HEK293T (cell line): Measurements from ENCODE around the gene TMEM11.
A peak's percentile ranks its signal among the peaks of the same experiment; 100 is the strongest.

Experiments used
- CTCF ChIA-PET: fragments of 350-600 bp; formaldehyde crosslinking; extraction: SDS; loops from one replicate; lab custom pipeline; 2021; ENCODE audit warnings: antibody characterized with exemption, inconsistent platforms; lab: Yijun Ruan, JAX
- POLR2A ChIA-PET: fragments of 350-600 bp; formaldehyde crosslinking; extraction: SDS; loops from one replicate; lab custom pipeline; 2020; ENCODE audit warnings: antibody characterized with exemption, inconsistent platforms; lab: Yijun Ruan, JAX
- DNase-seq: peaks from one replicate; pipeline ENCODE4 v3.0.0; 2012; ENCODE audit warnings: mixed read lengths; ENCODE audit errors: extremely low spot score
- ARNT ChIP-seq: fragments of 450-650 bp; IDR thresholded peaks from 2 replicates; pipeline ENCODE4 v1.6.1; 2017; ENCODE audit warnings: mild to moderate bottlenecking
- BHLHE40 ChIP-seq: fragments of 450-650 bp; IDR thresholded peaks from 2 replicates; pipeline ENCODE4 v1.6.1; 2016; ENCODE audit warnings: mild to moderate bottlenecking, moderate library complexity, borderline replicate concordance
- CTBP1 ChIP-seq: fragments of 450-650 bp; IDR thresholded peaks from 2 replicates; pipeline ENCODE4 v1.6.1; 2016; ENCODE audit warnings: borderline replicate concordance
- ELF4 ChIP-seq: fragments of 450-650 bp; IDR thresholded peaks from 2 replicates; pipeline ENCODE4 v1.6.1; 2017; ENCODE audit warnings: antibody characterized with exemption
- FOXA1 ChIP-seq: fragments of 450-650 bp; IDR thresholded peaks from 2 replicates; pipeline ENCODE4 v1.6.1; 2016; ENCODE audit warnings: mild to moderate bottlenecking
- FOXK2 ChIP-seq: fragments of 450-650 bp; IDR thresholded peaks from 2 replicates; pipeline ENCODE4 v1.6.1; 2016; ENCODE audit warnings: mild to moderate bottlenecking
- FOXM1 ChIP-seq: fragments of 450-650 bp; IDR thresholded peaks from 2 replicates; pipeline ENCODE4 v1.6.1; 2017; ENCODE audit warnings: mild to moderate bottlenecking, borderline replicate concordance
- HDGF ChIP-seq: fragments of 450-650 bp; IDR thresholded peaks from 2 replicates; pipeline ENCODE4 v1.6.1; 2017; ENCODE audit warnings: antibody characterized with exemption, borderline replicate concordance
- L3MBTL2 ChIP-seq: fragments of 450-650 bp; conservative IDR thresholded peaks from 2 replicates; pipeline ENCODE4 v1.6.1; 2016; ENCODE audit warnings: mild to moderate bottlenecking
- LEF1 ChIP-seq: fragments of 450-650 bp; IDR thresholded peaks from 2 replicates; pipeline ENCODE4 v1.6.1; 2017; ENCODE audit warnings: mild to moderate bottlenecking, borderline replicate concordance
- NFRKB ChIP-seq: fragments of 450-650 bp; IDR thresholded peaks from 2 replicates; pipeline ENCODE4 v1.6.1; 2016; ENCODE audit warnings: mild to moderate bottlenecking, moderate library complexity
- PKNOX1 ChIP-seq: fragments of 450-650 bp; IDR thresholded peaks from 2 replicates; pipeline ENCODE4 v1.6.1; 2016
- SP1 ChIP-seq: fragments of 450-650 bp; IDR thresholded peaks from 2 replicates; pipeline ENCODE4 v1.6.1; 2017
- SUZ12 ChIP-seq: fragments of 450-650 bp; IDR thresholded peaks from 2 replicates; pipeline ENCODE4 v1.6.1; 2016; ENCODE audit warnings: mild to moderate bottlenecking
- TARDBP ChIP-seq: fragments of 450-650 bp; IDR thresholded peaks from 2 replicates; pipeline ENCODE4 v1.6.1; 2016
- ZNF384 ChIP-seq: fragments of 450-650 bp; IDR thresholded peaks from 2 replicates; pipeline ENCODE4 v1.6.1; 2016

Gene TMEM11

GRCh38 chr17:21253646-21254441 lies 39.9 kb upstream of the TMEM11 start:
- POLR2A ChIA-PET: interaction anchor here (1.0 kb wide), 1 partner anchor 25 kb away, joined by 3 read pairs; no protein-coding TSS in a partner anchor
- TF ChIP-seq ARNT (no peak), TARDBP (no peak), PKNOX1 (no peak), LEF1 (no peak), BHLHE40 (no peak), CTBP1 (no peak), FOXA1 (no peak), NFRKB (no peak), HDGF (no peak), SP1 (no peak), FOXK2 (no peak), ZNF384 (no peak), SUZ12 (no peak)
- DNase-seq: no peak
- CTCF ChIA-PET: interaction anchor here (1.4 kb wide), 1 partner anchor 14 kb away, joined by 6 read pairs; no protein-coding TSS in a partner anchor

- POLR2A ChIA-PET: interaction anchor here (1.0 to 1.2 kb wide), 2 partner anchors 23 to 26 kb away, joined by 3 read pairs; no protein-coding TSS in a partner anchor
- TF ChIP-seq PKNOX1 (no peak), FOXM1 (peak; percentile 64; the same call in 1 of the 2 replicates)
- CTCF ChIA-PET: no interaction called here
- DNase-seq: peak; percentile 87
Observed at GRCh38 chr17:21252796-21253645, 39.1 kb upstream of the TMEM11 start, which contains the start of gene NATD1. TSS of gene NATD1 (minus strand) at chr17:21253410. CDS start at chr17:21253264, 146 bp downstream.

DNA sequence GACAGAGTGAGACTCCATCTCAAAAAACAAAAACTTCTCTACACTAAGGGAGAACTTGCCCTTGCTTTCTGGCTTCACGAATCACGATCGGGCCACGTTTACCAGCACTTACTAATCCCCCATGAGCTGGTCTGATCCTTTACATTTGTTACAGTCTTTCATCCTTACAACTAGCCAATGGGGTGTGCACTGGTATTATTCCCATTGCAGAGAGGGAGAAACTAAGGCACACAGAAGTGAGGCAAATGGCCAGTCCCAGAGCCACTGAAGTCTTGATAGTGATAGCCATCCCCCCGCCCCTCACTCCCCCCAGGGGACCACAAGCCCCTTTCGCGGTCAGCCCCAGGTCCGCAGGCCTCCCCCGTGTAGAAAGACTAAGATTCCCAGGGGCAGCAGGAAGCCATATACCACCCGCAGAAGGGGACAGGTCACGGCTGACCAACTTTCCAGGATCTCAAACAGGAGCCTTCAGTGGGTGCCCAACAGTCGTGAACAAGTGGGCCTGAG lies 38.4 kb upstream of the TMEM11 start:
- DNase-seq: no peak
- ChIA-PET POLR2A (interaction anchor here (1.2 kb wide), 1 partner anchor 23 kb away, joined by 3 read pairs; no protein-coding TSS in a partner anchor), CTCF (no interaction called here)
- TF ChIP-seq PKNOX1 (no peak), L3MBTL2 (no peak), CTBP1 (no peak), ARNT (no peak), SUZ12 (no peak), ELF4 (no peak), ZNF384 (no peak), NFRKB (no peak), FOXK2 (no peak), SP1 (no peak)

DNA sequence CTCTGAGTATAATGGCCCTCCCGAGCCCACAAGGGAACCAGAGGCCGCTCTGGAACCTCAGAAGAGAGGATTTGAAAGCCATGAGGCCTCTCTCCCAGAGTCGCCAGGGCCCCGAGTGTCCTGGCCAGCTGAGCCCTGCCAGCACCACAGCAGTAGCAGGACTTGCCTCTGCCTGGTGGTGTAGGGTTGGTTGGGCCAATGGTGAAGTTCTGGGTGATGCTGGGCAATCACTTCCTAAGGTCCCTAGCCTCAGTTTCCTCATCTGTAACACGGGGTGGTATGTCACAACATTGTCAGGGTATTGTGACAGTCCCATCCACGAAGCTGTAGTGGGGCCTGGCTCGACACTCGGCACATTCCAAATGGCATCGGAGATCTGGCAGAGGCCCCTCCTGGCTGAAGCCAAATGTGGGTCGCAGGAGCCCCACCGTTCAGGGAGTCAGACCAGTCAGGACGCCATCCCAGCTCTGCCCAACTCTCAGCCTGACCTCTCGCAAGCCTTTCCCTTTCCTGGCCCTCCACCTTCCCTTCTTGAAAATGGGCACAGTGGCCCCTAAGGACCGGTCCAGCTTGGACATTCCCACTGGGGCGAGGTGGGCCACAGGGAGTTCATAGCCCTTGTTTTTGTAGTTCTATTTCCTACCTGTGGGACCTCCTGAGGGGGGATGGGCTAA lies 37.5 kb upstream of the TMEM11 start:
- TF ChIP-seq PKNOX1: no peak
- no peak for TF ChIP-seq ELF4
- no peak for TF ChIP-seq ZNF384
- TF ChIP-seq TARDBP: no peak
- ChIA-PET CTCF (no interaction called here), POLR2A (no interaction called here)
- no peak for DNase-seq

DNA sequence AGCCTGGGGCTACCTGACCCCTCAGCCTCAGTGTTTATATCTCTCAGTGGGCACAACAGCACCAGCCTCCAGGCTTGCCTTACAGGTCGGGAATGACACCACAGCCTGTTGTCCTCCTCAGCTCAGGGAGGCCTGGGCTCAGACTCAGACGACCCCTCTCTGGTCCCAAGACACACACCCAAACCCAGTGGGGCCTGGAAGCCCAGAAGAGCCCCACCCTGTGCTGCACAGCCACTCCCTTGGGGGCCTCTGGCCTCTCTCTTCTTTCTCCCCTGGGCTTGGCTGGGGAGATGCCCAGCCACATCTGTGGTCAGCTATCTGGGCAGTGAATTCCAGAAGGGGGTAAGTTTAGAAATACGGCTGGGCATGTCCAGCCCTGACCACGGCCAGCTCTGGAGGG lies 36.9 kb upstream of the TMEM11 start:
- ChIA-PET CTCF (no interaction called here), POLR2A (interaction anchor here (1.2 kb wide), 1 partner anchor 10 kb away, joined by 3 read pairs; no protein-coding TSS in a partner anchor)
- TF ChIP-seq NFRKB (no peak), FOXA1 (no peak)
- no peak for DNase-seq
